Measurements from ENCODE around the gene SKOR1. TPM values are rescaled to one million over a fixed set of nuclear protein-coding genes. Genes with fewer than 3 reads are reported as not detected.

The SKOR1 gene
- total RNA-seq, 2 experiments from 2014 or later: 1.0 to 1.5 TPM

GRCh38 chr15:67861983-67862382 is 36.7 kb downstream of the SKOR1 start:
- Histone ChIP-seq H3K9me3 (ENCODE audit: low read length) (no peaks in the 10 kb centered on the region), H2AFZ (ENCODE audit: low read length) (no peak overlapping the region; the same call in 1 of the 2 replicates), H3K4me3 (ENCODE audit: low read depth, low read length, poor library complexity, severe bottlenecking) (no peak overlapping the region), H4K20me1 (ENCODE audit: insufficient read depth, low read length) (no peaks in the 10 kb centered on the region), H3K4me2 (ENCODE audit: low read length) (peak overlapping the region; percentile 89), H3K9me2 (ENCODE audit: insufficient read depth, low read length) (no peaks in the 10 kb centered on the region), H3K36me3 (ENCODE audit: insufficient read depth, low read length) (no peaks in the 10 kb centered on the region), H3K79me2 (ENCODE audit: insufficient read depth, low read depth, low read length) (no peaks in the 10 kb centered on the region), H3K4me1 (ENCODE audit: insufficient read depth, low read length, poor library complexity, severe bottlenecking) (peaks cover 56% of the 10 kb centered on the region), H3K27ac (ENCODE audit: low read depth, low read length, poor library complexity, severe bottlenecking) (peak overlapping the region; percentile 70)
- intact Hi-C loops (cut with micrococcal nuclease; ENCODE audit: unreplicated experiment): loop anchor here (2.0 kb wide), 2 partner anchors 193 to 367 kb away; partner anchors contain the start of genes CLN6 and PIAS1
- DNase-seq (ENCODE audit: low spot score): no peak
- no TSS peak for BruUV-seq (replicated peaks)
- TF ChIP-seq EZH2phosphoT487 (IDR thresholded peaks at IDR 0.05; ENCODE audit: borderline replicate concordance, low read depth, low read length) (no peak), CTCF (conservative IDR thresholded peaks at IDR 0.05; ENCODE audit: low read length) (no peak)
- POLR2A ChIA-PET: interaction anchor here (0.6 to 1.0 kb wide), 2 partner anchors 9 to 300 kb away, joined by 3 to 5 read pairs; no protein-coding TSS in a partner anchor
- CTCF ChIA-PET (ENCODE audit: unreplicated experiment): no interaction called here

GRCh38 chr15:67862750-67863441 is 37.6 kb downstream of the SKOR1 start:
- Histone ChIP-seq H3K4me1 (ENCODE audit: insufficient read depth, low read length, poor library complexity, severe bottlenecking) (peaks cover 48% of the 10 kb centered on the region), H3K9me3 (ENCODE audit: low read length) (no peaks in the 10 kb centered on the region), H3K79me2 (ENCODE audit: insufficient read depth, low read depth, low read length) (no peaks in the 10 kb centered on the region), H4K20me1 (ENCODE audit: insufficient read depth, low read length) (no peaks in the 10 kb centered on the region), H3K27ac (ENCODE audit: low read depth, low read length, poor library complexity, severe bottlenecking) (peak overlapping the region; percentile 70), H3K4me3 (ENCODE audit: low read depth, low read length, poor library complexity, severe bottlenecking) (peak overlapping the region; percentile 62), H3K9me2 (ENCODE audit: insufficient read depth, low read length) (no peaks in the 10 kb centered on the region), H3K4me2 (ENCODE audit: low read length) (peak overlapping the region; percentile 89), H2AFZ (ENCODE audit: low read length) (peak overlapping the region; percentile 99), H3K36me3 (ENCODE audit: insufficient read depth, low read length) (no peaks in the 10 kb centered on the region)
- TF ChIP-seq EZH2phosphoT487 (IDR thresholded peaks at IDR 0.05; ENCODE audit: borderline replicate concordance, low read depth, low read length) (no peak), CTCF (conservative IDR thresholded peaks at IDR 0.05; ENCODE audit: low read length) (no peak)
- BruUV-seq (replicated peaks): no TSS peak
- DNase-seq (ENCODE audit: low spot score): peak; percentile 60
- intact Hi-C loops (cut with micrococcal nuclease; ENCODE audit: unreplicated experiment): loop anchor here (1.0 to 2.0 kb wide), 5 partner anchors 192 to 366 kb away; partner anchors contain the start of genes CLN6 and PIAS1
- ChIA-PET CTCF (ENCODE audit: unreplicated experiment) (interaction anchor here (0.7 to 1.7 kb wide), 4 partner anchors 21 to 332 kb away, joined by 3 to 5 read pairs (median 4); partner anchors contain the start of gene PIAS1), POLR2A (interaction anchor here (0.5 to 1.6 kb wide), 3 partner anchors 9 to 396 kb away, joined by 3 to 6 read pairs (median 4); no protein-coding TSS in a partner anchor)

All from OCI-LY7 (cell line).